SK-N-SH (cell line): ENCODE results near the gene PAOX. TPM values are rescaled to one million over a fixed set of nuclear protein-coding genes. Genes with fewer than 3 reads are reported as not detected.

Experiments used
- CTCF ChIA-PET: fragments of 300-600, 350-600 bp; formaldehyde crosslinking; extraction: SDS; loops from one replicate; lab custom pipeline; 2021; lab: Yijun Ruan, JAX
- POLR2A ChIA-PET: fragments of 350-600 bp; sonication (Branson Sonifier 250); formaldehyde crosslinking; extraction: SDS; loops from one replicate; lab custom pipeline; 2020; ENCODE audit warnings: antibody characterized with exemption, inconsistent platforms; lab: Yijun Ruan, JAX
- DNase-seq: peaks from one replicate; pipeline ENCODE4 v3.0.0; 2012
- H2AFZ ChIP-seq: fragments of 200-600 bp; sonication (generic); 2 replicates; pipeline ENCODE4 v1.8.1; 2016; ENCODE audit warnings: antibody characterized with exemption, mild to moderate bottlenecking, low read depth
- H3F3A ChIP-seq: fragments of 200-600 bp; sonication (generic); replicated peaks from 2 replicates; pipeline ENCODE3; 2016; ENCODE audit warnings: antibody characterized with exemption, mild to moderate bottlenecking; ENCODE audit not compliant: insufficient read depth
- H3K27ac ChIP-seq, 2 experiments: fragments of 200-500 bp in 1 of 2; fragments of 200-600 bp in 1 of 2; sonication (Bioruptor generic) in 1 of 2; sonication (generic), shearing (Covaris generic) in 1 of 2; 2 replicates each; pipeline versions ENCODE4 v1.5.1 to v1.6.1; 2014 to 2016; ENCODE audit warnings: low read depth in 2 of 2, inconsistent platforms in 1 of 2, low read length in 1 of 2, mild to moderate bottlenecking in 1 of 2, mixed read lengths in 1 of 2
- H3K27me3 ChIP-seq: fragments of 200-600 bp; sonication (generic), shearing (Covaris generic); 2 replicates; pipeline ENCODE4 v1.6.1; 2016; ENCODE audit warnings: mixed run types; ENCODE audit not compliant: insufficient read depth
- H3K36me3 ChIP-seq, 2 experiments: fragments of 200-500 bp in 1 of 2; fragments of 200-600 bp in 1 of 2; sonication (Bioruptor generic) in 1 of 2; sonication (generic) in 1 of 2; replicated peaks in 1 of 2; 2 replicates each; pipeline versions ENCODE3 to v1.5.1; 2014 to 2016; ENCODE audit warnings: low read length in 1 of 2, mild to moderate bottlenecking in 1 of 2; ENCODE audit not compliant: insufficient read depth in 2 of 2, control insufficient read depth in 1 of 2
- H3K4me1 ChIP-seq, 2 experiments: fragments of 200-500 bp in 1 of 2; fragments of 200-600 bp in 1 of 2; sonication (Bioruptor generic) in 1 of 2; sonication (generic), shearing (Covaris generic) in 1 of 2; 2 replicates each; pipeline versions ENCODE4 v1.5.1 to v1.6.1; 2014 to 2016; ENCODE audit warnings: low read depth in 1 of 2, low read length in 1 of 2, mixed run types in 1 of 2; ENCODE audit not compliant: insufficient read depth in 2 of 2, control insufficient read depth in 1 of 2
- H3K4me2 ChIP-seq: fragments of 200-600 bp; sonication (generic), shearing (Covaris generic); 2 replicates; pipeline ENCODE4 v1.6.1; 2017; ENCODE audit warnings: mixed run types
- H3K4me3 ChIP-seq, 2 experiments: fragments of 200-500 bp in 1 of 2; fragments of 200-600 bp in 1 of 2; sonication (Bioruptor generic) in 1 of 2; sonication (generic), shearing (Covaris generic) in 1 of 2; 2 replicates each; pipeline versions ENCODE4 v1.5.1 to v1.8.1; 2014 to 2016; ENCODE audit warnings: low read depth in 2 of 2, inconsistent platforms in 1 of 2, low read length in 1 of 2, mild to moderate bottlenecking in 1 of 2, mixed read lengths in 1 of 2, moderate library complexity in 1 of 2
- H3K79me2 ChIP-seq: fragments of 200-600 bp; sonication (generic); 2 replicates; pipeline ENCODE4 v1.8.1; 2017; ENCODE audit warnings: mild to moderate bottlenecking; ENCODE audit not compliant: insufficient read depth
- H3K9ac ChIP-seq: fragments of 200-600 bp; sonication (generic); 2 replicates; pipeline ENCODE4 v1.6.1; 2017; ENCODE audit warnings: mixed run types
- H3K9me2 ChIP-seq: fragments of 200-600 bp; sonication (generic); 2 replicates; pipeline ENCODE4 v1.6.1; 2017; ENCODE audit warnings: mixed run types
- H3K9me3 ChIP-seq: fragments of 200-600 bp; sonication (generic); 2 replicates; pipeline ENCODE4 v1.6.1; 2017; ENCODE audit warnings: mixed run types, mild to moderate bottlenecking, moderate library complexity
- H4K20me1 ChIP-seq: fragments of 200-600 bp; sonication (generic); 2 replicates; pipeline ENCODE4 v1.6.1; 2017; ENCODE audit warnings: mild to moderate bottlenecking, mixed run types; ENCODE audit not compliant: insufficient read depth
- ELF1 ChIP-seq: IDR thresholded peaks from 2 replicates; pipeline ENCODE4 v1.4.0; 2012
- EP300 ChIP-seq, 2 experiments: IDR thresholded peaks; 2 replicates each; pipeline versions ENCODE4 v1.4.0 to v1.6.1; 2012; ENCODE audit warnings: borderline replicate concordance in 1 of 2, low read depth in 1 of 2, low read length in 1 of 2
- EZH2phosphoT487 ChIP-seq: fragments of 200-600 bp; sonication (generic); IDR thresholded peaks from 2 replicates; pipeline ENCODE4 v1.6.1; 2017; ENCODE audit warnings: low read depth, mixed run types, mild to moderate bottlenecking, antibody characterized with exemption, moderate library complexity, borderline replicate concordance
- FOSL2 ChIP-seq: IDR thresholded peaks from 2 replicates; pipeline ENCODE4 v1.4.0; 2012; ENCODE audit warnings: low read depth, mild to moderate bottlenecking, moderate library complexity, borderline replicate concordance
- FOXJ3 ChIP-seq: sonication (generic); formaldehyde crosslinking; IDR thresholded peaks from 2 replicates; pipeline ENCODE4 v1.5.1; 2020; ENCODE audit warnings: mild to moderate bottlenecking, missing genetic modification reagents
- FOXM1 ChIP-seq: IDR thresholded peaks from 2 replicates; pipeline ENCODE4 v1.4.0; 2012; ENCODE audit warnings: low read depth, mild to moderate bottlenecking
- GATA2 ChIP-seq: sonication (generic); formaldehyde crosslinking; IDR thresholded peaks from 2 replicates; pipeline ENCODE4 v1.5.0; 2020; ENCODE audit warnings: mild to moderate bottlenecking, missing genetic modification reagents
- IRF3 ChIP-seq: fragments of 150-350 bp; IDR thresholded peaks from 2 replicates; pipeline ENCODE4 v1.6.1; 2016; ENCODE audit warnings: mild to moderate bottlenecking, low read depth, low read length
- JUND ChIP-seq: IDR thresholded peaks from 2 replicates; pipeline ENCODE4 v1.4.0; 2012
- MAX ChIP-seq: IDR thresholded peaks from 2 replicates; pipeline ENCODE4 v1.4.0; 2012; ENCODE audit warnings: low read depth
- MEF2A ChIP-seq: IDR thresholded peaks from 2 replicates; pipeline ENCODE4 v1.4.0; 2012; ENCODE audit warnings: low read depth, borderline replicate concordance
- MXI1 ChIP-seq: IDR thresholded peaks from 2 replicates; pipeline ENCODE4 v1.6.1; 2012; ENCODE audit warnings: mild to moderate bottlenecking, low read depth, low read length, improper control_type of control experiment
- NFIC ChIP-seq: IDR thresholded peaks from 2 replicates; pipeline ENCODE4 v1.4.0; 2012; ENCODE audit warnings: borderline replicate concordance
- NRF1 ChIP-seq: IDR thresholded peaks from 2 replicates; pipeline ENCODE4 v1.6.1; 2012; ENCODE audit warnings: low read depth, mild to moderate bottlenecking, low read length
- PBX3 ChIP-seq: IDR thresholded peaks from 2 replicates; pipeline ENCODE4; 2012
- POLR2AphosphoS5 ChIP-seq: IDR thresholded peaks from 2 replicates; pipeline ENCODE4 v1.6.1; 2012; ENCODE audit warnings: low read depth, low read length
- RAD21 ChIP-seq: IDR thresholded peaks from 2 replicates; pipeline ENCODE4 v1.6.1; 2012; ENCODE audit warnings: mild to moderate bottlenecking, low read length
- RCOR1 ChIP-seq: fragments of 150-350 bp; IDR thresholded peaks from 2 replicates; pipeline ENCODE4 v1.6.1; 2017; ENCODE audit warnings: antibody characterized with exemption, low read length
- REST ChIP-seq: IDR thresholded peaks from 2 replicates; pipeline ENCODE4 v1.6.1; 2012; ENCODE audit warnings: mild to moderate bottlenecking, low read depth, low read length, moderate library complexity
- RFX5 ChIP-seq: IDR thresholded peaks from 2 replicates; pipeline ENCODE4 v1.6.1; 2012; ENCODE audit warnings: mild to moderate bottlenecking, improper control_type of control experiment, low read length
- RXRA ChIP-seq: IDR thresholded peaks from 2 replicates; pipeline ENCODE4 v1.4.0; 2012; ENCODE audit warnings: low read depth, mild to moderate bottlenecking, borderline replicate concordance
- SMC3 ChIP-seq: IDR thresholded peaks from 2 replicates; pipeline ENCODE4 v1.6.1; 2012; ENCODE audit warnings: low read depth, low read length, improper control_type of control experiment
- TAF1 ChIP-seq: IDR thresholded peaks from 2 replicates; pipeline ENCODE4 v1.6.1; 2012; ENCODE audit warnings: low read depth, mild to moderate bottlenecking, low read length, moderate library complexity, borderline replicate concordance
- TCF12 ChIP-seq: IDR thresholded peaks from 2 replicates; pipeline ENCODE4 v1.4.0; 2012
- TEAD4 ChIP-seq: IDR thresholded peaks from 2 replicates; pipeline ENCODE4 v1.4.0; 2012; ENCODE audit warnings: mild to moderate bottlenecking, borderline replicate concordance; ENCODE audit not compliant: insufficient read depth
- USF1 ChIP-seq: IDR thresholded peaks from 2 replicates; pipeline ENCODE4 v1.4.0; 2012; ENCODE audit warnings: low read depth, borderline replicate concordance
- YY1 ChIP-seq: IDR thresholded peaks from 2 replicates; pipeline ENCODE4 v1.4.0; 2012; ENCODE audit warnings: low read depth, mild to moderate bottlenecking
- WGBS: methylation state at CpG from one replicate; pipeline ENCODE4 v1.1.6; 2017; ENCODE audit warnings: low lambda C conversion rate; 5-methylcytosine and 5-hydroxymethylcytosine counted together
- polyA plus RNA-seq, 3 experiments: library from polyadenylated mRNA; depleted of rRNA; stranded (reverse); fragments of >200 nt; gene quantifications; 2 replicates each; pipeline ENCODE4 v1.2.3, GENCODE V29; 2012

PAOX gene
- polyA plus RNA-seq, 1 of the 3 experiments (the other 2 are of a cell fraction): 6.2 TPM

- Histone ChIP-seq H3K79me2 (peaks cover 50% of the 10 kb centered on the region), H3K36me3 (peaks cover 5 to 23% of the 10 kb centered on the region in 2 experiments), H3K4me2 (peak within 1 kb of the TSS; percentile 98), H3K9ac (peak within 1 kb of the TSS; percentile 97), H3K27ac (peak within 1 kb of the TSS; percentile 77 to 90), H4K20me1 (no peaks in the 10 kb centered on the region), H3K4me3 (peak within 1 kb of the TSS; percentile 94 to 96), H3K27me3 (no peaks in the 10 kb centered on the region), H2AFZ (peak within 1 kb of the TSS; percentile 80), H3K9me2 (no peaks in the 10 kb centered on the region), H3F3A (no peaks in the 10 kb centered on the region), H3K4me1 (peaks cover 9 to 10% of the 10 kb centered on the region in 2 experiments; a peak in 2 of 4 replicates), H3K9me3 (no peaks in the 10 kb centered on the region)
- WGBS: 1% methylated on average over 15 of the region's 69 CpGs
- ChIA-PET CTCF (interaction anchor here (2.7 kb wide), 1 partner anchor 64 kb away, joined by 12 read pairs; no protein-coding TSS in a partner anchor), POLR2A (interaction anchor here (0.7 to 1.3 kb wide), 2 partner anchors 35 to 127 kb away, joined by 3 read pairs; no protein-coding TSS in a partner anchor)
- peak; percentile 91 for DNase-seq
- TF ChIP-seq YY1 (peak; percentile 87), MXI1 (peak; percentile 82), MEF2A (no peak), FOXJ3 (CRISPR knock-in tag) (no peak), POLR2AphosphoS5 (peak; percentile 87), TCF12 (peak; percentile 4; the same call in 1 of the 2 replicates), EP300 (IDR thresholded peaks at IDR 0.05; ENCODE audit: borderline replicate concordance in 1 of 2, low read depth in 1 of 2, low read length in 1 of 2) (peak in 1 of 2 experiments; percentile 35; a peak in 1 of 4 replicates), ELF1 (peak; percentile 77), NRF1 (peak; percentile 97), TAF1 (peak; percentile 60; the same call in 1 of the 2 replicates), REST (peak; percentile 61; the same call in 1 of the 2 replicates), NFIC (no peak), PBX3 (peak; percentile 69), IRF3 (no peak), SMC3 (no peak), GATA2 (CRISPR knock-in tag) (no peak), JUND (no peak; the same call in 1 of the 2 replicates), MAX (peak; percentile 83), RCOR1 (no peak), FOXM1 (no peak), FOSL2 (no peak), RFX5 (no peak), TEAD4 (no peak), RAD21 (no peak), EZH2phosphoT487 (no peak), RXRA (no peak), USF1 (peak; percentile 59)
Measured at GRCh38 chr10:133394064-133394663, 15.1 kb downstream of the PAOX start, which contains the start of gene MTG1. Gene MTG1, plus strand, starts transcription at chr10:133394157. Its CDS starts 64 bp downstream, at chr10:133394221.
